LNCaP clone FGC (cell line): ENCODE results near the gene PACRG.

Experiments
- DNase-seq: peaks from one replicate; pipeline ENCODE4 v3.0.0-alpha.2; 2011; ENCODE audit warnings: low read depth
- H3K4me3 ChIP-seq: 2 replicates; pipeline ENCODE4 v1.5.1; 2011; ENCODE audit warnings: mild to moderate bottlenecking, low read depth, low read length, control low read depth
- TF ChIP-seq, protein P1 (sequence below): IDR thresholded peaks from 2 replicates; pipeline ENCODE4 v1.5.1; 2012; ENCODE audit warnings: mild to moderate bottlenecking; ENCODE audit not compliant: control insufficient read depth, insufficient read depth; ENCODE audit errors: extremely low read depth

Gene PACRG

DNA sequence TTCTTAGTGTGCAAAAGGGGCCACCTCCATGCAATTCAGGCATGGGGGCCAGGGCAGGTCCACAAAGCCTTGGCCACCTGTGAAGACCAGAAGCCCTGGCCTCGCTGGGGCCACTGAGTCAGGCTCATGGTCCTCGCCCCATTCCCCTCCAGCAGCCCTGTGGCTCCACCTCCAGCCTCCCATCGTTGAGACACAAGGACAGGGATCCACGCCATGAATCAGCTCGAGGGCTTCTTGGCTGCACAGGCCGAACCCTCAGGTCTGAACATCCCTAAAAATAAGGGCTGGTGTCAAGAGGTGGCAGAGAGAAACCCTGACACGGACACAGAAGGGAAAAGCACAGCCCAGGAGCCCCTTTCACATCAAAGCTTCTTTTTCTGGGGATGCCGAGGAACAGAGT is 618.2 kb downstream of the PACRG start:
- no peak for DNase-seq
- TF ChIP-seq, protein P1, sequence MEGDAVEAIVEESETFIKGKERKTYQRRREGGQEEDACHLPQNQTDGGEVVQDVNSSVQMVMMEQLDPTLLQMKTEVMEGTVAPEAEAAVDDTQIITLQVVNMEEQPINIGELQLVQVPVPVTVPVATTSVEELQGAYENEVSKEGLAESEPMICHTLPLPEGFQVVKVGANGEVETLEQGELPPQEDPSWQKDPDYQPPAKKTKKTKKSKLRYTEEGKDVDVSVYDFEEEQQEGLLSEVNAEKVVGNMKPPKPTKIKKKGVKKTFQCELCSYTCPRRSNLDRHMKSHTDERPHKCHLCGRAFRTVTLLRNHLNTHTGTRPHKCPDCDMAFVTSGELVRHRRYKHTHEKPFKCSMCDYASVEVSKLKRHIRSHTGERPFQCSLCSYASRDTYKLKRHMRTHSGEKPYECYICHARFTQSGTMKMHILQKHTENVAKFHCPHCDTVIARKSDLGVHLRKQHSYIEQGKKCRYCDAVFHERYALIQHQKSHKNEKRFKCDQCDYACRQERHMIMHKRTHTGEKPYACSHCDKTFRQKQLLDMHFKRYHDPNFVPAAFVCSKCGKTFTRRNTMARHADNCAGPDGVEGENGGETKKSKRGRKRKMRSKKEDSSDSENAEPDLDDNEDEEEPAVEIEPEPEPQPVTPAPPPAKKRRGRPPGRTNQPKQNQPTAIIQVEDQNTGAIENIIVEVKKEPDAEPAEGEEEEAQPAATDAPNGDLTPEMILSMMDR = no peak
- no peak overlapping the region for H3K4me3 ChIP-seq

DNA sequence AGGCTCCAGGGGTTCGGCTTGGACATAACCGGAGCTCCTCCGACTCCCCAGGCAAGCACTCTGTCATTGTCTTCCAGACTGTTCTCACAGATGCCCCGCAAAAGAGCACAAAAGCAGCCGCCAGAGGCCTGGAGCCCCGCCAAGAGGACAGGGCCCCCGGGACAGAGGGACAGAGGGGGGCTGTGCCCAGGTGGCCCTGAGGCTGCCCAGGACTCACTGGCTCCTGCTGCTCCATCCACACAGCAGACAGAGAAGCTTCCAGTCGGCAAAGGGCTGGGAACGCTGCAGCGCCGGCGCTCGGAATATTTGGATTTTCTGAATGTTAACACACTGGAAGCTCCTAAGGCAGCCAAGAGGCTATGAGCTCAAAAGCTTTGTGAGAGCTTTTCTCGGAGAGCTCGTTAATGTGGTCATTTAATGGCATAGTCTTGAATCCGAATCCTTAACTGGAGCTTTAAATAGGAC is 618.8 kb downstream of the PACRG start:
- DNase-seq = no peak
- no peak overlapping the region for H3K4me3 ChIP-seq
- TF ChIP-seq, protein P1 = no peak

DNA sequence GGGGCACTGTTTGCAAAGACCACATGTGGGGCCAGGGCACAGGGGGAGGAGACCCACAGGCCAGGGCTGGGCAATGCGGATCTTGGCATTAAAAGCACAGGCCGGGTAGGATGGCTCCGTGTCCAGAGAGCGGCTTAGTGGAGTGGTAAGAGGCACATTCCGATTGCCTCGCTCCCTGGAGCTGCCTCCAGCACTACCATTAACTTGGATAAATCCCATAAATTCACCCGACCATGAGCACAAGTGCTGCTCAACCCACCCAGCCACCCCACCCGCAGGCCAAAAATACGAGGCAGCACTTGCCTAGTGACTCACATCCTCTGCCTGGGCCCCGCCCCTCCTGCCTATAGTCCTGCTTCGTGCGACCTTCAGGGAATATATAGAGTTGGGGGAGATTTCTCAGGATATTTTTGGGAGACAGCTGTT is 619.3 kb downstream of the PACRG start:
- TF ChIP-seq, protein P1 = no peak
- H3K4me3 ChIP-seq = no peak overlapping the region
- DNase-seq = no peak

DNA sequence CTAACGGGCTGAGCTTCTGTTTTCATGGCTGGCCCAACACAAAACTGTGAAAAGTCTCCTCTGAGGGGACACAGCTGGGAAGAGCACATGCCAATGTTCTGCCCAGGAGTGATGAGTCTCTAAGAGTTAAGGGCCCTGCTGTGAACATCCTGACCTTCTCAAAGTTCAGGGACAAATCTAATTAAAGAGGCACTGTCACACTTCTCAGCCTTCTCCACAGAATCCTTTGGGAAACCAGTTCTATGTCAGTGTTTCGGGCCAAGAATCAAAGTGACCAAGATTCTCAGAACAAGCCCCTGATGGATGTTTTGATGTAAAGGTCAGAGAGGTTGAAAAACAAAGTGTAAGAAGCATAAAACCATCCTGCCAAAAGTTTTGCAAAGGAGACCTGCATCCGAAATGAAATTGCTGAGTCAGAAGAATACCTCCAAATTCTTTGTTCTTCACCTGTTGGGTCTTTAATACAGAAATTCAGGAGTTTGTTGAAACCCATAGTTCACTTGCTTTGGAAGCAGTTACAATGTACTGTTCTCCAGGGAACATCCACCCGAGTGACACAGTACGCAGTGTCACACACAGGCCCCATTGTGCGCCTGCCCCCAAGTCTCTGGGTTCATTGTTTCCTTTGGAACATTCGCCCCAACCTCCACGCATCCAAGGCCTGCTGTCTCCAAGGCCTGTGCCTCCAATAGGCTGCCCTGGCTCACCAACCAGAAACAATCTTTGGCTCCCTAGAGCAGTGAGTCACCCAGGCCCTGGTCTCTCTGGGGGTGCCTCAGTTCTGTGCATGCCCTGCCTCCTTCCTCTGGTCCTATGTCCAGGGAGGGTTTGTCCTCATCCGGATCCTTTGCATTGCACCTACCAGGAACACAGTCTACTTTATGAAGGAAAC is 621.3 kb downstream of the PACRG start:
- no peak overlapping the region for H3K4me3 ChIP-seq
- DNase-seq = no peak
- TF ChIP-seq, protein P1 = no peak

DNA sequence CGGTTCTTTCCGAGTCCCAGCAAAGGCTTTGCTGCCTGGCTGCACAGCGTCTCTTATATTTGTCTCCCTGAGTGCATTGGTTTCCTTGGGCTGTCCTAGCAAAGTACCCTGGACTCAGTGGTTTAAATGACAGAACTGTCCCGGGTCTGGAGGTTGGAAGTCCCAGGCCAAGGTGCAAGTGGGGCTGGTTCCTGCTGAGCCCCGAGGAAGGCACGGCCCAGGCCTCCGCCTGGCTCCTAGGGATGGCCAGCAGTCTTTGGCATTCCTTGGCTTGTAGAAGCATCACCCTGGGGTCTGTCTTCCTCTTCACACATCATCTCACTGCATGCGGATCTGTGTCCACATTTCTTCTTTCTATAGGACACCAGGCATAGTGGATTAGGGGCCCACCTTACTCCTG is 621.9 kb downstream of the PACRG start:
- TF ChIP-seq, protein P1 = no peak
- no peak for DNase-seq
- H3K4me3 ChIP-seq = no peak overlapping the region

DNA sequence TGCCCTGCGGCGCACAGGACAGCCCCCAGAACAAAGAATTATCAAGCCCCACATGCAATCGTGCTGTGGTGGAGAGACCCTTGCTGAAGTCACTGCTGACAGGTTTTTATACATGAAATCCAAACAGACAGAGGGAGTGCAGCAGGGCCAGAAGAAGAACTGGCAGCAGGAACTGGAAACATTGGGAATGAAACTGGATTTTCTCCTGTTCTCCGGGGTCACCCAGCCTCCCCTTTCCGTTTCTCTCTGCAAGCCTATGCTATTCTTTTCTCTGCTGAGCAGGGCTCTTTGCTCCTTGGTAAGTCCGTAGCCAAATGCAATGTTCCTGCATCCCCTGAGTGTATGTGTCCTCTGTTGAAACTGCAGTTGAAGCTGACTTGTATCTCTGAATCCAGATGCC is 623.2 kb downstream of the PACRG start:
- TF ChIP-seq, protein P1 = no peak
- H3K4me3 ChIP-seq = no peak overlapping the region
- DNase-seq = no peak
